Ascending aorta (tissue), 2 donors: ENCODE results near the gene FBXL17. TPM values are rescaled to one million over a fixed set of nuclear protein-coding genes. Genes with fewer than 3 reads are reported as not detected.

Source experiments
- DNase-seq, 2 donors: peaks; one replicate each; pipeline ENCODE4 v3.0.0-alpha.2; 2019; ENCODE audit warnings: low spot score in 2 of 2
- H3K27ac ChIP-seq, 2 donors: fragments of 200-600 bp; sonication (generic); one replicate each; pipeline ENCODE4 v1.5.1; 2016 to 2017; ENCODE audit warnings: mild to moderate bottlenecking in 1 of 2
- H3K27me3 ChIP-seq: fragments of 200-600 bp; sonication (generic); one replicate; pipeline ENCODE4 v1.5.1; 2017
- H3K36me3 ChIP-seq, 2 donors: fragments of 200-600 bp; sonication (generic); one replicate each; pipeline ENCODE4 v1.5.1; 2016
- H3K4me1 ChIP-seq, 2 donors: fragments of 200-600 bp; sonication (generic); one replicate each; pipeline ENCODE4 v1.5.1; 2016 to 2017; ENCODE audit warnings: mild to moderate bottlenecking in 1 of 2
- H3K4me3 ChIP-seq, 2 donors: fragments of 200-600 bp; sonication (generic); one replicate each; pipeline ENCODE4 v1.5.1; 2016 to 2017; ENCODE audit warnings: mild to moderate bottlenecking in 1 of 2
- H3K9me3 ChIP-seq, 2 donors: fragments of 200-600 bp; sonication (generic); one replicate each; pipeline ENCODE4 v1.5.1; 2016
- intact Hi-C: fragments of 100-400 bp; cut with DNase I; formaldehyde crosslinking; loops from one replicate; pipeline ENCODE4 v1.15.1; 2023
- total RNA-seq: library from RNA; depleted of rRNA; stranded (reverse); fragments of >200 nt; gene quantifications from one replicate; pipeline ENCODE4 v1.1.0, GENCODE V29; 2016
- TF ChIP-seq, protein P1 (sequence below), 3 experiments: fragments of 200-600 bp in 2 of 3; fragments of 450-650 bp in 1 of 3; sonication (generic) in 2 of 3; IDR thresholded peaks; one replicate each; pipeline ENCODE4 v1.5.1; 2016 to 2019; ENCODE audit warnings: antibody characterized with exemption in 3 of 3, mild to moderate bottlenecking in 1 of 3, moderate library complexity in 1 of 3

Gene FBXL17
- total RNA-seq, 1 donor from 2014 or later = 13.6 TPM

DNA sequence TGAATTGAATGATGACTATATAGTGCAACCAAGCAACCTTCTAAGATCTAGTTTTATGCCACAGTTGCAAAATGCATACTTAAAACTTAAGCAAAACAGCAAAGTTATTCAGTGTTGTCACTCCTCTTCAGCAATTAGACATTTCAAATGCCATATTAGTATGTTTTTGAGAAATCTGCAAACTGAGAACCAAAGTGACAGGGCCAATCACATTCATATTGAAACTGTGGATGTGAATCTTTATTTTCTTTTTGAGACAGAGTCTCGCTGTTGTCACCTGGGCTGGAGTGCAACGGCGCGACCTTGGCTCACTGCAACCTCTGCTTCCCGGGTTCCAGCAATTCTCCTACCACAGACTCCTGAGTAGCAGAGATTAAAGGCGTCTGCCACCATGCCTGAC lies 461.9 kb downstream of the FBXL17 start:
- no peak overlapping the region for H3K27ac ChIP-seq
- TF ChIP-seq, protein P1, sequence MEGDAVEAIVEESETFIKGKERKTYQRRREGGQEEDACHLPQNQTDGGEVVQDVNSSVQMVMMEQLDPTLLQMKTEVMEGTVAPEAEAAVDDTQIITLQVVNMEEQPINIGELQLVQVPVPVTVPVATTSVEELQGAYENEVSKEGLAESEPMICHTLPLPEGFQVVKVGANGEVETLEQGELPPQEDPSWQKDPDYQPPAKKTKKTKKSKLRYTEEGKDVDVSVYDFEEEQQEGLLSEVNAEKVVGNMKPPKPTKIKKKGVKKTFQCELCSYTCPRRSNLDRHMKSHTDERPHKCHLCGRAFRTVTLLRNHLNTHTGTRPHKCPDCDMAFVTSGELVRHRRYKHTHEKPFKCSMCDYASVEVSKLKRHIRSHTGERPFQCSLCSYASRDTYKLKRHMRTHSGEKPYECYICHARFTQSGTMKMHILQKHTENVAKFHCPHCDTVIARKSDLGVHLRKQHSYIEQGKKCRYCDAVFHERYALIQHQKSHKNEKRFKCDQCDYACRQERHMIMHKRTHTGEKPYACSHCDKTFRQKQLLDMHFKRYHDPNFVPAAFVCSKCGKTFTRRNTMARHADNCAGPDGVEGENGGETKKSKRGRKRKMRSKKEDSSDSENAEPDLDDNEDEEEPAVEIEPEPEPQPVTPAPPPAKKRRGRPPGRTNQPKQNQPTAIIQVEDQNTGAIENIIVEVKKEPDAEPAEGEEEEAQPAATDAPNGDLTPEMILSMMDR (IDR thresholded peaks at IDR 0.05) = no peak
- H3K36me3 ChIP-seq = no peaks in the 10 kb centered on the region
- intact Hi-C loops = no loop called here
- H3K4me1 ChIP-seq = no peaks in the 10 kb centered on the region
- no peak overlapping the region for H3K4me3 ChIP-seq
- H3K9me3 ChIP-seq = no peaks in the 10 kb centered on the region
- H3K27me3 ChIP-seq = no peaks in the 10 kb centered on the region
- DNase-seq = no peak

GRCh38 chr5:107919361-107919760 lies 462.5 kb downstream of the FBXL17 start:
- no peak for DNase-seq
- Histone ChIP-seq H3K27ac (no peak overlapping the region), H3K27me3 (no peaks in the 10 kb centered on the region), H3K36me3 (no peaks in the 10 kb centered on the region), H3K4me3 (no peak overlapping the region), H3K9me3 (no peaks in the 10 kb centered on the region), H3K4me1 (no peaks in the 10 kb centered on the region)
- TF ChIP-seq, protein P1 (IDR thresholded peaks at IDR 0.05) = no peak
- intact Hi-C loops = no loop called here

- Histone ChIP-seq H3K27ac (no peak overlapping the region), H3K9me3 (no peaks in the 10 kb centered on the region), H3K36me3 (no peaks in the 10 kb centered on the region), H3K4me1 (no peaks in the 10 kb centered on the region), H3K4me3 (no peak overlapping the region), H3K27me3 (no peaks in the 10 kb centered on the region)
- TF ChIP-seq, protein P1 (IDR thresholded peaks at IDR 0.05) = no peak
- no peak for DNase-seq
- intact Hi-C loops = no loop called here
These were observed 463.9 kb downstream of the FBXL17 start for GRCh38 chr5:107917983-107918382.

- intact Hi-C loops = no loop called here
- Histone ChIP-seq H3K27me3 (no peaks in the 10 kb centered on the region), H3K36me3 (no peaks in the 10 kb centered on the region), H3K9me3 (no peaks in the 10 kb centered on the region), H3K27ac (no peak overlapping the region), H3K4me3 (no peak overlapping the region), H3K4me1 (no peaks in the 10 kb centered on the region)
- no peak for DNase-seq
- TF ChIP-seq, protein P1 (IDR thresholded peaks at IDR 0.05) = no peak
These were observed 464.9 kb downstream of the FBXL17 start for GRCh38 chr5:107916731-107917725.

- TF ChIP-seq, protein P1 (IDR thresholded peaks at IDR 0.05) = no peak
- H3K9me3 ChIP-seq = no peaks in the 10 kb centered on the region
- no peaks in the 10 kb centered on the region for H3K27me3 ChIP-seq
- intact Hi-C loops = no loop called here
- DNase-seq = no peak
- H3K4me1 ChIP-seq = no peaks in the 10 kb centered on the region
- no peak overlapping the region for H3K27ac ChIP-seq
- H3K4me3 ChIP-seq = no peak overlapping the region
- H3K36me3 ChIP-seq = no peaks in the 10 kb centered on the region
These were observed 466.6 kb downstream of the FBXL17 start for GRCh38 chr5:107915176-107915812.
